Esophagus squamous epithelium (tissue), 5 donors: ENCODE measurements around the gene B4GALT4. TPM values are rescaled to one million over a fixed set of nuclear protein-coding genes. Genes with fewer than 3 reads are reported as not detected.
A peak's percentile ranks its signal among the peaks of the same experiment; 100 is the strongest.

Source experiments
- DNase-seq: peaks from one replicate; lab custom pipeline; 2025; lab: John Stamatoyannopoulos, UW
- H3K27ac ChIP-seq, 4 donors: fragments of 200-600 bp; sonication (generic); one replicate each; pipeline ENCODE4 v1.5.1; 2016 to 2019; ENCODE audit warnings: mild to moderate bottlenecking in 1 of 4
- H3K27me3 ChIP-seq, 4 donors: fragments of 200-600 bp; sonication (generic); 1 replicate in 3 of 4; 2 replicates in 1 of 4; pipeline versions ENCODE4 v1.5.1 to v1.6.0; 2017 to 2021; ENCODE audit warnings: antibody characterized with exemption in 1 of 4
- H3K36me3 ChIP-seq, 3 donors: fragments of 200-600 bp; sonication (generic); one replicate each; pipeline ENCODE4 v1.5.1; 2016 to 2019
- H3K4me1 ChIP-seq, 3 donors: fragments of 200-600 bp; sonication (generic); one replicate each; pipeline ENCODE4 v1.5.1; 2017 to 2019
- H3K4me3 ChIP-seq, 4 donors: fragments of 200-600 bp; sonication (generic); 1 replicate in 3 of 4; 2 replicates in 1 of 4; pipeline ENCODE4 v1.5.1; 2016 to 2019; ENCODE audit warnings: mild to moderate bottlenecking in 2 of 4, moderate library complexity in 1 of 4
- H3K9me3 ChIP-seq, 3 donors: fragments of 200-600 bp; sonication (generic); one replicate each; pipeline ENCODE4 v1.5.1; 2016 to 2019
- CTCF ChIP-seq, 6 experiments: fragments of 450-650 bp in 4 of 6; fragments of 200-600 bp in 2 of 6; sonication (generic) in 2 of 6; IDR thresholded peaks; one replicate each; pipeline ENCODE4 v1.5.1; 2016 to 2019; ENCODE audit warnings: antibody characterized with exemption in 6 of 6, mild to moderate bottlenecking in 4 of 6, moderate library complexity in 4 of 6
- POLR2A ChIP-seq, 4 donors: fragments of 450-650 bp; IDR thresholded peaks; one replicate each; pipeline ENCODE4 v1.6.1; 2017; ENCODE audit warnings: antibody characterized with exemption in 4 of 4, mild to moderate bottlenecking in 4 of 4, moderate library complexity in 3 of 4
- WGBS, 2 donors: methylation state at CpG; one replicate each; pipeline ENCODE4 v1.1.5; 2018; 5-methylcytosine and 5-hydroxymethylcytosine counted together
- intact Hi-C: fragments of 100-400 bp; cut with DNase I; formaldehyde crosslinking; loops from one replicate; pipeline ENCODE4 v1.15.0; 2022
- total RNA-seq, 4 donors: library from RNA; depleted of rRNA; stranded (reverse); fragments of >200 nt; gene quantifications; one replicate each; pipeline ENCODE4 v1.1.0, GENCODE V29; 2016
- donor health status: DM: yes; HTN: yes; CAD: no.

Gene B4GALT4
- total RNA-seq, 4 donors from 2014 or later: 12.8 to 21.6 (median 15.9) TPM

GRCh38 chr3:119240101-119240590 is 532 bp downstream of the B4GALT4 start:
- no peak for DNase-seq
- H3K4me1 ChIP-seq: peaks cover 4 to 46% (median 21%) of the 10 kb centered on the region in 3 donors
- peak overlapping the region; percentile 66 to 98 (median 84) for H3K4me3 ChIP-seq
- no peaks in the 10 kb centered on the region for H3K27me3 ChIP-seq
- intact Hi-C loops: no loop called here
- whole genome bisulfite sequencing, 2 donors: 5 to 11% methylated on average over 4 to 8 of the region's 16 CpGs
- peaks cover 0 to 19% (median 0%) of the 10 kb centered on the region in 3 donors for H3K36me3 ChIP-seq
- peak overlapping the region; percentile 90 to 97 (median 96) for H3K27ac ChIP-seq
- TF ChIP-seq CTCF (IDR thresholded peaks at IDR 0.05) (no peak), POLR2A (IDR thresholded peaks at IDR 0.05) (no peak)
- no peaks in the 10 kb centered on the region for H3K9me3 ChIP-seq

- DNase-seq: no peak
- H3K4me3 ChIP-seq: peak overlapping the region; percentile 66 to 98 (median 84)
- 23 to 38% methylated on average over 5 of the region's 5 CpGs for WGBS, 2 donors
- H3K9me3 ChIP-seq: no peaks in the 10 kb centered on the region
- TF ChIP-seq CTCF (IDR thresholded peaks at IDR 0.05) (no peak), POLR2A (IDR thresholded peaks at IDR 0.05) (no peak)
- H3K36me3 ChIP-seq: peaks cover 0 to 27% (median 0%) of the 10 kb centered on the region in 3 donors
- peaks cover 4 to 47% (median 21%) of the 10 kb centered on the region in 3 donors for H3K4me1 ChIP-seq
- intact Hi-C loops: loop anchor here (10.0 kb wide), 1 partner anchor 95 kb away; the partner anchor contains the start of gene TEX55
- H3K27ac ChIP-seq: peak overlapping the region in 3 of 4 donors; percentile 90 to 96 (median 96)
- H3K27me3 ChIP-seq: no peaks in the 10 kb centered on the region
Measured at GRCh38 chr3:119239206-119239820, 1.4 kb downstream of the B4GALT4 start.

- intact Hi-C loops: loop anchor here (10.0 kb wide), 1 partner anchor 94 kb away; the partner anchor contains the start of gene TEX55
- H3K27ac ChIP-seq: no peak overlapping the region
- no peaks in the 10 kb centered on the region for H3K9me3 ChIP-seq
- H3K36me3 ChIP-seq: peaks cover 0 to 37% (median 0%) of the 10 kb centered on the region in 3 donors
- no peak for DNase-seq
- WGBS, 2 donors: 65 to 71% methylated on average over 4 of the region's 4 CpGs
- TF ChIP-seq POLR2A (IDR thresholded peaks at IDR 0.05): no peak
- TF ChIP-seq CTCF (IDR thresholded peaks at IDR 0.05): no peak
- no peaks in the 10 kb centered on the region for H3K27me3 ChIP-seq
- H3K4me1 ChIP-seq: peaks cover 4 to 47% (median 21%) of the 10 kb centered on the region in 3 donors
- no peak overlapping the region for H3K4me3 ChIP-seq
Measured at GRCh38 chr3:119238363-119238762, 2.3 kb downstream of the B4GALT4 start.

GRCh38 chr3:119237299-119237698 is 3.4 kb downstream of the B4GALT4 start:
- H3K27ac ChIP-seq: no peak overlapping the region
- H3K4me1 ChIP-seq: peaks cover 4 to 47% (median 21%) of the 10 kb centered on the region in 3 donors
- intact Hi-C loops: loop anchor here (10.0 kb wide), 1 partner anchor 92 kb away; the partner anchor contains the start of gene TEX55
- H3K36me3 ChIP-seq: peaks cover 0 to 47% (median 0%) of the 10 kb centered on the region in 3 donors
- H3K9me3 ChIP-seq: no peaks in the 10 kb centered on the region
- no peaks in the 10 kb centered on the region for H3K27me3 ChIP-seq
- no peak for DNase-seq
- no peak overlapping the region for H3K4me3 ChIP-seq
- TF ChIP-seq POLR2A (IDR thresholded peaks at IDR 0.05) (no peak), CTCF (IDR thresholded peaks at IDR 0.05) (no peak)

- Histone ChIP-seq H3K36me3 (peaks cover 0 to 52% (median 0%) of the 10 kb centered on the region in 3 donors), H3K4me1 (peaks cover 4 to 46% (median 21%) of the 10 kb centered on the region in 3 donors), H3K27ac (no peak overlapping the region), H3K4me3 (no peak overlapping the region), H3K9me3 (no peaks in the 10 kb centered on the region), H3K27me3 (no peaks in the 10 kb centered on the region)
- no peak for TF ChIP-seq CTCF (IDR thresholded peaks at IDR 0.05)
- TF ChIP-seq POLR2A (IDR thresholded peaks at IDR 0.05): no peak
- no peak for DNase-seq
- intact Hi-C loops: loop anchor here (10.0 kb wide), 1 partner anchor 92 kb away; the partner anchor contains the start of gene TEX55
- whole genome bisulfite sequencing, 2 donors: 75 to 79% methylated on average over 6 to 7 of the region's 7 CpGs
Measured at GRCh38 chr3:119236756-119237155, 3.9 kb downstream of the B4GALT4 start.
